ENCODE results near the gene KCNQ1.
A peak's percentile ranks its signal among the peaks of the same experiment; 100 is the strongest.

Gene KCNQ1

GRCh38 chr11:2775626-2776350, 331.0 kb downstream of the KCNQ1 start:
- no peak for FAIRE-seq

GRCh38 chr11:2776351-2777061, 331.7 kb downstream of the KCNQ1 start:
- no peak for FAIRE-seq

- FAIRE-seq, result no peak
Observed at GRCh38 chr11:2777386-2777785, 332.6 kb downstream of the KCNQ1 start.

- FAIRE-seq, result no peak
Observed at GRCh38 chr11:2777871-2778629, 333.2 kb downstream of the KCNQ1 start.

- FAIRE-seq, result no peak
Observed at GRCh38 chr11:2778630-2779498, 334.1 kb downstream of the KCNQ1 start.

GRCh38 chr11:2779499-2779980, 334.7 kb downstream of the KCNQ1 start:
- FAIRE-seq, result no peak

- FAIRE-seq, result no peak
Observed at GRCh38 chr11:2779981-2780849, 335.4 kb downstream of the KCNQ1 start.

GRCh38 chr11:2780850-2781407, 336.1 kb downstream of the KCNQ1 start:
- no peak for FAIRE-seq

- no peak for FAIRE-seq
Observed at GRCh38 chr11:2781408-2782274, 336.8 kb downstream of the KCNQ1 start.

- peak; percentile 30 for FAIRE-seq
Observed at GRCh38 chr11:2782769-2783168, 338.0 kb downstream of the KCNQ1 start.

- no peak for FAIRE-seq
Observed at GRCh38 chr11:2783536-2784082, 338.8 kb downstream of the KCNQ1 start.

- no peak for FAIRE-seq
Observed at GRCh38 chr11:2787816-2788167, 343.0 kb downstream of the KCNQ1 start.

GRCh38 chr11:2788168-2789071, 343.6 kb downstream of the KCNQ1 start:
- FAIRE-seq, result no peak

GRCh38 chr11:2789331-2789730, 344.5 kb downstream of the KCNQ1 start:
- no peak for FAIRE-seq

- no peak for FAIRE-seq
Observed at GRCh38 chr11:2789791-2790567, 345.2 kb downstream of the KCNQ1 start.

GRCh38 chr11:2790568-2790921, 345.7 kb downstream of the KCNQ1 start:
- no peak for FAIRE-seq

GRCh38 chr11:2791139-2791520, 346.3 kb downstream of the KCNQ1 start:
- no peak for FAIRE-seq

Data from G401.6 (cell line).